Naive thymus-derived CD4-positive, alpha-beta T cell (primary cell): ENCODE results near the gene AGAP1. TPM values are rescaled to one million over a fixed set of nuclear protein-coding genes. Genes with fewer than 3 reads are reported as not detected.

ENCODE experiments used
- ATAC-seq: fragments of 150-1000 bp; cut with Tn5 transposase; 2 replicates; pipeline ENCODE4 v1.10.0; 2021; ENCODE audit warnings: mild to moderate bottlenecking, moderate library complexity
- CTCF ChIA-PET: fragments of 350-600 bp; sonication (Branson Sonifier 250); formaldehyde crosslinking; loops from one replicate; lab custom pipeline; 2021; ENCODE audit warnings: antibody characterized with exemption; lab: Charles Lee
- POLR2A ChIA-PET: fragments of 350-600 bp; sonication (Branson Sonifier 250); formaldehyde crosslinking; loops from one replicate; lab custom pipeline; 2021; ENCODE audit warnings: antibody characterized with exemption, inconsistent platforms; lab: Charles Lee
- DNase-seq, 9 donors: peaks; one replicate each; pipeline versions ENCODE4 v3.0.0 to v3.0.0-alpha.2; 2020 to 2022; ENCODE audit warnings: mixed read lengths in 1 of 9
- H3K27ac ChIP-seq: one replicate; pipeline ENCODE4 v1.7.0; 2013; ENCODE audit warnings: mild to moderate bottlenecking, low read depth, low read length, moderate library complexity
- H3K27me3 ChIP-seq, 2 donors: one replicate each; pipeline ENCODE4 v1.7.0; 2013; ENCODE audit warnings: low read length in 2 of 2, mild to moderate bottlenecking in 2 of 2, moderate library complexity in 2 of 2; ENCODE audit not compliant: control insufficient read depth in 2 of 2, insufficient read depth in 2 of 2
- H3K36me3 ChIP-seq, 3 experiments: 1 replicate in 2 of 3; 2 replicates in 1 of 3; pipeline ENCODE4 v1.7.0; 2013; ENCODE audit warnings: low read length in 3 of 3, mild to moderate bottlenecking in 3 of 3, moderate library complexity in 1 of 3; ENCODE audit not compliant: insufficient read depth in 3 of 3, control insufficient read depth in 2 of 3
- H3K4me1 ChIP-seq, 2 donors: one replicate each; pipeline ENCODE4 v1.7.0; 2013; ENCODE audit warnings: low read length in 2 of 2, mild to moderate bottlenecking in 2 of 2, moderate library complexity in 1 of 2; ENCODE audit not compliant: control insufficient read depth in 2 of 2, insufficient read depth in 2 of 2
- H3K4me3 ChIP-seq: 2 replicates; pipeline ENCODE4 v1.7.0; 2013; ENCODE audit warnings: mild to moderate bottlenecking, low read length
- H3K9me3 ChIP-seq, 3 experiments: 1 replicate in 2 of 3; 2 replicates in 1 of 3; pipeline ENCODE4 v1.7.0; 2013; ENCODE audit warnings: low read length in 3 of 3; ENCODE audit not compliant: control insufficient read depth in 2 of 3
- H3K27ac Mint-ChIP-seq, 9 donors: one replicate each; pipeline ENCODE4 v1.8.0; 2020 to 2022; ENCODE audit warnings: mixed read lengths in 9 of 9, mild to moderate bottlenecking in 8 of 9, moderate library complexity in 5 of 9, inconsistent platforms in 2 of 9
- H3K27me3 Mint-ChIP-seq, 5 donors: one replicate each; pipeline ENCODE4 v1.8.0; 2021 to 2022; ENCODE audit warnings: mixed read lengths in 5 of 5, mild to moderate bottlenecking in 1 of 5
- H3K36me3 Mint-ChIP-seq, 5 donors: one replicate each; pipeline ENCODE4 v1.8.0; 2020 to 2022; ENCODE audit warnings: mixed read lengths in 5 of 5, mild to moderate bottlenecking in 3 of 5, inconsistent platforms in 1 of 5
- H3K4me1 Mint-ChIP-seq, 7 donors: one replicate each; pipeline ENCODE4 v1.8.0; 2020 to 2022; ENCODE audit warnings: mixed read lengths in 7 of 7, mild to moderate bottlenecking in 3 of 7, inconsistent platforms in 1 of 7
- H3K4me3 Mint-ChIP-seq, 10 donors: one replicate each; pipeline ENCODE4 v1.8.0; 2020 to 2022; ENCODE audit warnings: mild to moderate bottlenecking in 10 of 10, mixed read lengths in 10 of 10, moderate library complexity in 6 of 10, inconsistent platforms in 2 of 10
- H3K9me3 Mint-ChIP-seq, 11 donors: one replicate each; pipeline ENCODE4 v1.8.0; 2020 to 2022; ENCODE audit warnings: mixed read lengths in 11 of 11, mild to moderate bottlenecking in 4 of 11, inconsistent platforms in 1 of 11, moderate library complexity in 1 of 11
- intact Hi-C, 2 donors: fragments of 100-400 bp; cut with micrococcal nuclease; formaldehyde crosslinking; loops; one replicate each; pipeline ENCODE4 v1.15.1; 2023
- polyA plus RNA-seq, 2 donors: library from polyadenylated mRNA; unstranded; fragments of 300-500 nt; fragmentation: Illumina TruSeq; gene quantifications; one replicate each; pipeline ENCODE4 v1.2.3, GENCODE V29; 2021
- total RNA-seq, 6 experiments: library from RNA in 5 of 6; stranded (reverse) in 5 of 6; gene quantifications; 1 replicate in 5 of 6; 2 replicates in 1 of 6; pipeline ENCODE4 v1.2.3 and lab custom pipeline; 2021 to 2026

Gene AGAP1
- total and polyA plus RNA-seq, 7 experiments from 2014 or later = 0.35 to 9.6 (median 0.85) TPM; not detected in 2

GRCh38 chr2:235723811-235724465 is 230.1 kb downstream of the AGAP1 start:
- H3K4me1 Mint-ChIP-seq = peaks cover 0 to 2% (median 0%) of the 10 kb centered on the region in 7 donors
- no peak overlapping the region for H3K4me3 Mint-ChIP-seq
- intact Hi-C loops = no loop called here
- no peak overlapping the region for H3K27ac Mint-ChIP-seq
- Histone ChIP-seq H3K27ac (no peak overlapping the region), H3K4me3 (no peak overlapping the region), H3K27me3 (no peaks in the 10 kb centered on the region), H3K36me3 (no peaks in the 10 kb centered on the region), H3K4me1 (no peaks in the 10 kb centered on the region), H3K9me3 (no peaks in the 10 kb centered on the region)
- H3K27me3 Mint-ChIP-seq = peaks cover 0 to 5% (median 0%) of the 10 kb centered on the region in 5 donors
- ATAC-seq (no peak), DNase-seq (no peak)
- H3K9me3 Mint-ChIP-seq = peaks cover 0 to 2% (median 0%) of the 10 kb centered on the region in 11 donors
- H3K36me3 Mint-ChIP-seq = no peaks in the 10 kb centered on the region
- ChIA-PET CTCF (no interaction called here), POLR2A (interaction anchor here (0.6 kb wide), 1 partner anchor 1116 kb away, joined by 3 read pairs; no protein-coding TSS in a partner anchor)

- Histone ChIP-seq H3K9me3 (no peaks in the 10 kb centered on the region), H3K27me3 (no peaks in the 10 kb centered on the region), H3K36me3 (no peaks in the 10 kb centered on the region), H3K4me1 (no peaks in the 10 kb centered on the region), H3K27ac (no peak overlapping the region), H3K4me3 (no peak overlapping the region)
- ATAC-seq = no peak
- ChIA-PET CTCF (no interaction called here), POLR2A (no interaction called here)
- Mint-ChIP-seq H3K36me3 (no peaks in the 10 kb centered on the region), H3K4me1 (peaks cover 0 to 2% (median 0%) of the 10 kb centered on the region in 7 donors), H3K27ac (no peak overlapping the region), H3K27me3 (peaks cover 0 to 5% (median 0%) of the 10 kb centered on the region in 5 donors), H3K9me3 (peaks cover 0 to 2% (median 0%) of the 10 kb centered on the region in 11 donors), H3K4me3 (no peak overlapping the region)
- intact Hi-C loops = no loop called here
- DNase-seq = no peak
These were observed 231.2 kb downstream of the AGAP1 start for GRCh38 chr2:235725016-235725489.

GRCh38 chr2:235725841-235726240 is 232.0 kb downstream of the AGAP1 start:
- CTCF ChIA-PET = no interaction called here
- H3K27me3 Mint-ChIP-seq = peaks cover 0 to 5% (median 0%) of the 10 kb centered on the region in 5 donors
- peaks cover 0 to 2% (median 0%) of the 10 kb centered on the region in 11 donors for H3K9me3 Mint-ChIP-seq
- H3K27ac ChIP-seq = no peak overlapping the region
- H3K36me3 ChIP-seq = no peaks in the 10 kb centered on the region
- no peaks in the 10 kb centered on the region for H3K4me1 ChIP-seq
- H3K4me3 ChIP-seq = no peak overlapping the region
- ATAC-seq (no peak), DNase-seq (no peak)
- peaks cover 0 to 2% (median 0%) of the 10 kb centered on the region in 7 donors for H3K4me1 Mint-ChIP-seq
- no peaks in the 10 kb centered on the region for H3K27me3 ChIP-seq
- POLR2A ChIA-PET = no interaction called here
- intact Hi-C loops = no loop called here
- no peak overlapping the region for H3K27ac Mint-ChIP-seq
- no peaks in the 10 kb centered on the region for H3K36me3 Mint-ChIP-seq
- no peak overlapping the region for H3K4me3 Mint-ChIP-seq
- H3K9me3 ChIP-seq = no peaks in the 10 kb centered on the region

- H3K9me3 Mint-ChIP-seq = peaks cover 0 to 2% (median 0%) of the 10 kb centered on the region in 11 donors
- Histone ChIP-seq H3K4me1 (no peaks in the 10 kb centered on the region), H3K27ac (no peak overlapping the region), H3K4me3 (no peak overlapping the region), H3K9me3 (no peaks in the 10 kb centered on the region), H3K27me3 (no peaks in the 10 kb centered on the region), H3K36me3 (no peaks in the 10 kb centered on the region)
- no peak for DNase-seq
- H3K27ac Mint-ChIP-seq = no peak overlapping the region
- peaks cover 0 to 2% (median 0%) of the 10 kb centered on the region in 7 donors for H3K4me1 Mint-ChIP-seq
- intact Hi-C loops = no loop called here
- ATAC-seq = no peak
- POLR2A ChIA-PET = no interaction called here
- CTCF ChIA-PET = no interaction called here
- peaks cover 0 to 5% (median 0%) of the 10 kb centered on the region in 5 donors for H3K27me3 Mint-ChIP-seq
- H3K36me3 Mint-ChIP-seq = no peaks in the 10 kb centered on the region
- H3K4me3 Mint-ChIP-seq = no peak overlapping the region
These were observed 232.7 kb downstream of the AGAP1 start for GRCh38 chr2:235726554-235726953.

GRCh38 chr2:235727174-235727573 is 233.3 kb downstream of the AGAP1 start:
- no peaks in the 10 kb centered on the region for H3K9me3 ChIP-seq
- ATAC-seq (no peak), DNase-seq (no peak)
- H3K4me1 ChIP-seq = no peaks in the 10 kb centered on the region
- H3K27ac ChIP-seq = no peak overlapping the region
- ChIA-PET CTCF (no interaction called here), POLR2A (no interaction called here)
- Mint-ChIP-seq H3K36me3 (no peaks in the 10 kb centered on the region), H3K9me3 (peaks cover 0 to 2% (median 0%) of the 10 kb centered on the region in 11 donors), H3K27ac (no peak overlapping the region), H3K27me3 (peaks cover 0 to 6% (median 4%) of the 10 kb centered on the region in 5 donors), H3K4me1 (peaks cover 0 to 2% (median 0%) of the 10 kb centered on the region in 7 donors), H3K4me3 (no peak overlapping the region)
- intact Hi-C loops = no loop called here
- no peak overlapping the region for H3K4me3 ChIP-seq
- H3K36me3 ChIP-seq = no peaks in the 10 kb centered on the region
- H3K27me3 ChIP-seq = no peaks in the 10 kb centered on the region

GRCh38 chr2:235727891-235728799 is 234.3 kb downstream of the AGAP1 start:
- no peaks in the 10 kb centered on the region for H3K4me1 ChIP-seq
- intact Hi-C loops = no loop called here
- no peaks in the 10 kb centered on the region for H3K27me3 ChIP-seq
- CTCF ChIA-PET = no interaction called here
- Mint-ChIP-seq H3K36me3 (no peaks in the 10 kb centered on the region), H3K4me3 (no peak overlapping the region), H3K9me3 (peaks cover 0 to 2% (median 0%) of the 10 kb centered on the region in 11 donors), H3K27me3 (peaks cover 2 to 11% (median 11%) of the 10 kb centered on the region in 5 donors), H3K27ac (peak overlapping the region in 1 of 9 donors; percentile 57), H3K4me1 (peaks cover 0 to 2% (median 0%) of the 10 kb centered on the region in 7 donors)
- no peak overlapping the region for H3K27ac ChIP-seq
- H3K36me3 ChIP-seq = no peaks in the 10 kb centered on the region
- no peak overlapping the region for H3K4me3 ChIP-seq
- no peaks in the 10 kb centered on the region for H3K9me3 ChIP-seq
- POLR2A ChIA-PET = no interaction called here
- DNase-seq = no peak
- no peak for ATAC-seq
